Colonic mucosa (tissue), 4 donors: ENCODE measurements around the gene POLQ. TPM values are rescaled to one million over a fixed set of nuclear protein-coding genes. Genes with fewer than 3 reads are reported as not detected.

Source experiments
- DNase-seq: peaks from one replicate; pipeline ENCODE4 v3.0.0-alpha.2; 2020
- H3K27ac ChIP-seq: fragments of 200-600 bp; one replicate; pipeline ENCODE4 v1.8.0; 2021
- H3K27me3 ChIP-seq: fragments of 200-600 bp; one replicate; pipeline ENCODE4 v1.8.0; 2021
- H3K36me3 ChIP-seq: fragments of 200-600 bp; one replicate; pipeline ENCODE4 v1.8.0; 2021
- H3K4me1 ChIP-seq: fragments of 200-600 bp; one replicate; pipeline ENCODE4 v1.8.0; 2021; ENCODE audit warnings: mild to moderate bottlenecking
- H3K4me3 ChIP-seq: fragments of 200-600 bp; one replicate; pipeline ENCODE4 v1.8.0; 2021
- H3K9ac ChIP-seq, 2 donors: one replicate each; pipeline ENCODE4 v1.7.0; 2013; ENCODE audit warnings: control low read depth in 2 of 2, low read depth in 2 of 2, low read length in 2 of 2
- H3K9me3 ChIP-seq: fragments of 200-600 bp; one replicate; pipeline ENCODE4 v1.8.0; 2021
- intact Hi-C: fragments of 100-400 bp; cut with DNase I; formaldehyde crosslinking; loops from one replicate; pipeline ENCODE4 v1.14.1; 2022
- total RNA-seq, 2 donors: library from RNA; stranded (reverse); fragmentation: NEBNext Ultra II Directional in 1 of 2; extraction: Animal tissue kit (Norgen Biotek cat#: 25700) in 1 of 2; gene quantifications; one replicate each; pipeline ENCODE4 v1.2.1, GENCODE V29; 2021
- TF ChIP-seq, protein P1 (sequence below): fragments of 200-600 bp; IDR thresholded peaks from one replicate; pipeline ENCODE4 v1.8.0; 2022; ENCODE audit warnings: antibody characterized with exemption, mild to moderate bottlenecking
- donor health status: healthy.
- donor health status: DM: no; HTN: no; CAD: no.
- donor health status: DM: no; HTN: no; CAD: no.

The POLQ gene
- total RNA-seq, 2 donors from 2014 or later = 2.9 to 12.5 TPM

DNA sequence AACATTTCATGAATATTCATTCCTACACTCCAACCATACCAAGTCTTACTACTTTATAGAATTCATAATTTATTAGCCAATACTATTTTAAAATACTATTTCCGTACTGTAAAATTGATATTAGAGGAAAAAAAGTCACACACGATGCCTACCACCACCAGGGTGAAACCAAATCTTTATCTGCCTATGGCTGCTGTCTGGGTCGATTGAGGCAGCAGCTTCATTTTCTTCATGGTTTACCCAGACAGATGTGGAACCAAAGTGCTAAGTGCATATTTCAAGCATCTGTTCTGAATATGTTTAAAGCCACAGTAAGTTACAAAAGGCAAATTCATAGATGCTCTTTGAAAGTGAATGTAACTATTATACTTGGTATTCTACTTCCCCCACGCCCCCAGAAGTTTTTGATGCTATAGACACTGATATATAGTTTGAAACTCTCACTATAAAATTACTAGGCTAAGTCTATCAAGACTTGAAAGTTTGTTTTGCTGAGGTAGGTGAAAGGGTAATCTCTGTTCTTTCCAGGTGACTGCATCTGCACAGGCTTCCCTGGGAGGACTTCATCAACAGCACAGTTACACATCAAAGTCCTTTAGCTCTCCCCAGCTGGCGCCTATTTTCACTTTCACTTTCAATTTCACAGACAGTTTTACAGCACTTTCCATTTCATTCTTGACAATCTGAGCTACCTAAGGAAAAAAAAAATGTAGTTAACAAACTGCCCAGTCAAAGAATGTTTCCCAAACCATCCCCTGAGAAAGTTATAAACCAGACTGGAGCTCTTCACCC is 113.9 kb downstream of the POLQ start:
- peak; percentile 35 for DNase-seq
- H3K4me1 ChIP-seq = no peaks in the 10 kb centered on the region
- intact Hi-C loops = no loop called here
- H3K9me3 ChIP-seq = no peaks in the 10 kb centered on the region
- no peak overlapping the region for H3K9ac ChIP-seq
- H3K4me3 ChIP-seq = no peak overlapping the region
- H3K27ac ChIP-seq = no peak overlapping the region
- H3K27me3 ChIP-seq = no peaks in the 10 kb centered on the region
- TF ChIP-seq, protein P1, sequence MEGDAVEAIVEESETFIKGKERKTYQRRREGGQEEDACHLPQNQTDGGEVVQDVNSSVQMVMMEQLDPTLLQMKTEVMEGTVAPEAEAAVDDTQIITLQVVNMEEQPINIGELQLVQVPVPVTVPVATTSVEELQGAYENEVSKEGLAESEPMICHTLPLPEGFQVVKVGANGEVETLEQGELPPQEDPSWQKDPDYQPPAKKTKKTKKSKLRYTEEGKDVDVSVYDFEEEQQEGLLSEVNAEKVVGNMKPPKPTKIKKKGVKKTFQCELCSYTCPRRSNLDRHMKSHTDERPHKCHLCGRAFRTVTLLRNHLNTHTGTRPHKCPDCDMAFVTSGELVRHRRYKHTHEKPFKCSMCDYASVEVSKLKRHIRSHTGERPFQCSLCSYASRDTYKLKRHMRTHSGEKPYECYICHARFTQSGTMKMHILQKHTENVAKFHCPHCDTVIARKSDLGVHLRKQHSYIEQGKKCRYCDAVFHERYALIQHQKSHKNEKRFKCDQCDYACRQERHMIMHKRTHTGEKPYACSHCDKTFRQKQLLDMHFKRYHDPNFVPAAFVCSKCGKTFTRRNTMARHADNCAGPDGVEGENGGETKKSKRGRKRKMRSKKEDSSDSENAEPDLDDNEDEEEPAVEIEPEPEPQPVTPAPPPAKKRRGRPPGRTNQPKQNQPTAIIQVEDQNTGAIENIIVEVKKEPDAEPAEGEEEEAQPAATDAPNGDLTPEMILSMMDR = no peak
- H3K36me3 ChIP-seq = no peaks in the 10 kb centered on the region

DNA sequence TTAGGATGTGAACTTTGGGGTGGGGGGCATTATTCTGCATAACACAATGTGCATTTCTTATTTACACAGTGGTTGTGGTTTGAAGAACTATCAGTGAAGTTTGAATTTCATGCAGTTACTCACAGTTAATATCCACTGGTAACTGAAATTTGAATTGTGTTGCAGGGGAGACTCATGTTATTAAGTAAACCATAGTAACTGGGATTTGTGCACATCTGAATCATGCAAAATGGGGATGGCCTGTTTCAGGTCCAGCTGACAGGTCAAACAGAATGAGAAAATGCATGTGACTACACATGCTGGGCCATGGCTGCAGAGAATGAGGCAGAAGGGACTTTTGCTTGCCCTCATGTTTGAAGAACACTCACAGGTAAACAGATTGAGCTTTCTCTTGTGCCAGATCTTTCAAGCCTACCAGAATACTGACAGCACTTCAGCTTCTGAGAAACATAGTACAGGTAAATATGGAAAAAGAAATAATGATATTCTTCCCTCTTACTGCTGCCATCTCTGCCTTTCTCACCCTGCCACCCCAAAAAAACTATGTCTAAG is 115.0 kb downstream of the POLQ start:
- no peaks in the 10 kb centered on the region for H3K27me3 ChIP-seq
- DNase-seq = no peak
- no peak overlapping the region for H3K9ac ChIP-seq
- TF ChIP-seq, protein P1 = no peak
- H3K4me3 ChIP-seq = no peak overlapping the region
- no peaks in the 10 kb centered on the region for H3K9me3 ChIP-seq
- H3K27ac ChIP-seq = no peak overlapping the region
- no peaks in the 10 kb centered on the region for H3K4me1 ChIP-seq
- no peaks in the 10 kb centered on the region for H3K36me3 ChIP-seq
- intact Hi-C loops = no loop called here

DNA sequence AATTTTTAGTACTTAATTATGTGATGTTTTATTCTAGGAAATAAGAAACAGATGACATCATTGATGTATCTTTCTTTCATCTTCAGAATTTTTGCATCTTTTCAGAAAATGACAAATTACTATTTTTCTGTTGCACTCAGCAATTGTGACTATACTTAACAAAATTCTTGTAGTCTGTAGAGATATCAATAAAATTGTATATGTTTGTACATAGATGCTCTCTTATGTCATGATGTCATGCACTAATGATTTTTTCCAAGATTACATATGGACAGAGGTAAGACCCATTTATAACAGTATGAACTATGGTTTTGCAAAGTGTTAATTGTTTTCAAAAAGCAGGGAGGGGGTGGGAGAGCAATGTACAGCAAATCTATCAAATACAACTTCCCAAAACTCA is 121.2 kb downstream of the POLQ start:
- H3K36me3 ChIP-seq = no peaks in the 10 kb centered on the region
- H3K27ac ChIP-seq = no peak overlapping the region
- H3K4me3 ChIP-seq = no peak overlapping the region
- H3K4me1 ChIP-seq = no peaks in the 10 kb centered on the region
- TF ChIP-seq, protein P1 = no peak
- DNase-seq = no peak
- no peak overlapping the region for H3K9ac ChIP-seq
- H3K9me3 ChIP-seq = no peaks in the 10 kb centered on the region
- H3K27me3 ChIP-seq = no peaks in the 10 kb centered on the region
- intact Hi-C loops = no loop called here

DNA sequence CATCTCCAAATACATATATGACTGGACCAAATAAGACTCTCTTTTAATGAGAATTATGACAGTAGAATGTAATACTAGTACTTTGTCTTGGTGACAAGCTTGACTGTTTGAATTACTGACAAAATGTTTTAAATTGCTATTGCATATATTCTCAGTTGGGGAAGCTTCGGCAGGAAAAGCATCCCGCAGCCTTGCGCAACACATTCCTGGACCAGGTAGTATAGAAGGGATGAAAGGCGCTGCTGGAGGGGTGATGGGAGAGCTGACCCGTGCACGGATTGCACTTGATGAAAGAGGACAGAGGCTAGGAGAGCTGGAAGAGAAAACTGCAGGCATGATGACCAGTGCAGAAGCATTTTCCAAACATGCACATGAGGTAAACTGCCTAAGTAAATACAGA is 127.6 kb downstream of the POLQ start:
- no peaks in the 10 kb centered on the region for H3K9me3 ChIP-seq
- TF ChIP-seq, protein P1 = no peak
- H3K9ac ChIP-seq = no peak overlapping the region
- H3K4me1 ChIP-seq = no peaks in the 10 kb centered on the region
- no peaks in the 10 kb centered on the region for H3K36me3 ChIP-seq
- H3K27ac ChIP-seq = no peak overlapping the region
- no peaks in the 10 kb centered on the region for H3K27me3 ChIP-seq
- H3K4me3 ChIP-seq = no peak overlapping the region
- no peak for DNase-seq
- intact Hi-C loops = no loop called here

DNA sequence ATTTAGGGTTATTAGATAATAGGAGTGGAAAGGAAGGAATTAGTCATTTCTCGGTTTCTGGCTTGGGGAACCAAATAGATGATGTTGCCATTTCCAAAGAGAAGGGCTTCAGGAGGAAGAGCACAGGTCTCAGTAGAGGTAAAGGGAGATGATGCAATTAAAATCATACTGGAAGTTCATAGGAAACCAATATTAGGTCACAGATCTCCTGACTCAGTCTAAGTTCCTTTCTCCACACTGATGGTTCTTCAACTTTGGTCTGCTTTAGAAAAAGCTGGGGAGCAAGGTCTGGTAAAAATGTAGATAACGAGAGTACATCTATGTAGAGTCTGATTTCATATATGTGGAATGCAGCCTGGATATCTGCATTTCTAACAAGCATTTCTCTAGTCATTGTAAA is 130.9 kb downstream of the POLQ start:
- DNase-seq = no peak
- no peaks in the 10 kb centered on the region for H3K4me1 ChIP-seq
- H3K27ac ChIP-seq = no peak overlapping the region
- intact Hi-C loops = no loop called here
- TF ChIP-seq, protein P1 = no peak
- no peaks in the 10 kb centered on the region for H3K9me3 ChIP-seq
- no peak overlapping the region for H3K9ac ChIP-seq
- H3K4me3 ChIP-seq = no peak overlapping the region
- H3K36me3 ChIP-seq = no peaks in the 10 kb centered on the region
- no peaks in the 10 kb centered on the region for H3K27me3 ChIP-seq
